Neutrophil (primary cell): ENCODE measurements around the gene RNASE7.

Experiments used
- H3K27ac ChIP-seq: fragments of 200-600 bp; sonication (generic); 2 replicates; pipeline ENCODE4 v1.5.1; 2016; ENCODE audit warnings: mild to moderate bottlenecking, moderate library complexity
- H3K27me3 ChIP-seq: fragments of 200-600 bp; sonication (generic); 2 replicates; pipeline ENCODE4 v1.6.0; 2016; ENCODE audit warnings: mild to moderate bottlenecking
- H3K36me3 ChIP-seq: fragments of 200-600 bp; sonication (generic); 2 replicates; pipeline ENCODE4 v1.5.1; 2017
- H3K4me1 ChIP-seq, 2 experiments: fragments of 200-600 bp in 1 of 2; sonication (generic) in 1 of 2; 1 replicate in 1 of 2; 2 replicates in 1 of 2; pipeline versions ENCODE4 v1.5.1 to v1.6.1; 2013 to 2016; ENCODE audit warnings: low read depth in 1 of 2, low read length in 1 of 2, mild to moderate bottlenecking in 1 of 2, moderate library complexity in 1 of 2; ENCODE audit not compliant: control insufficient read depth in 1 of 2, insufficient read depth in 1 of 2
- H3K4me3 ChIP-seq, 2 experiments: fragments of 200-600 bp in 1 of 2; sonication (generic) in 1 of 2; 1 replicate in 1 of 2; 2 replicates in 1 of 2; pipeline ENCODE4 v1.5.1; 2013 to 2016; ENCODE audit warnings: low read depth in 1 of 2, low read length in 1 of 2, mild to moderate bottlenecking in 1 of 2, moderate library complexity in 1 of 2
- H3K9me3 ChIP-seq: fragments of 200-600 bp; sonication (generic); 2 replicates; pipeline ENCODE4 v1.5.1; 2016
- CTCF ChIP-seq: fragments of 200-600 bp; sonication (generic); IDR thresholded peaks from 2 replicates; pipeline ENCODE4 v1.5.1; 2016; ENCODE audit warnings: antibody characterized with exemption

The RNASE7 gene

GRCh38 chr14:21042918-21043317 lies 756 bp downstream of the RNASE7 start:
- Histone ChIP-seq H3K27ac (no peak overlapping the region), H3K4me1 (no peaks in the 10 kb centered on the region)

GRCh38 chr14:21043387-21043973 lies 1.3 kb downstream of the RNASE7 start:
- H3K9me3 ChIP-seq, result no peaks in the 10 kb centered on the region
- H3K4me3 ChIP-seq, result no peak overlapping the region
- TF ChIP-seq CTCF, result no peak
- peaks cover 37% of the 10 kb centered on the region for H3K27me3 ChIP-seq
- no peaks in the 10 kb centered on the region for H3K4me1 ChIP-seq
- no peak overlapping the region for H3K27ac ChIP-seq
- no peaks in the 10 kb centered on the region for H3K36me3 ChIP-seq

More at GRCh38 chr14:21042918-21043317, 756 bp downstream of the RNASE7 start:
- Histone ChIP-seq H3K9me3 (no peaks in the 10 kb centered on the region), H3K36me3 (no peaks in the 10 kb centered on the region), H3K27me3 (peaks cover 37% of the 10 kb centered on the region), H3K4me3 (no peak overlapping the region)
- TF ChIP-seq CTCF, result no peak

- Histone ChIP-seq H3K4me3 (no peak overlapping the region), H3K27ac (no peak overlapping the region), H3K4me1 (no peaks in the 10 kb centered on the region), H3K9me3 (no peaks in the 10 kb centered on the region), H3K27me3 (peaks cover 37% of the 10 kb centered on the region), H3K36me3 (no peaks in the 10 kb centered on the region)
- no peak for TF ChIP-seq CTCF
Measured at GRCh38 chr14:21043974-21044618, 1.9 kb downstream of the RNASE7 start.

GRCh38 chr14:21047378-21047781 lies 5.2 kb downstream of the RNASE7 start:
- Histone ChIP-seq H3K27me3 (peaks cover 26% of the 10 kb centered on the region), H3K36me3 (no peaks in the 10 kb centered on the region), H3K27ac (no peak overlapping the region), H3K4me1 (no peaks in the 10 kb centered on the region), H3K4me3 (no peak overlapping the region), H3K9me3 (no peaks in the 10 kb centered on the region)
- no peak for TF ChIP-seq CTCF

- TF ChIP-seq CTCF, result no peak
- Histone ChIP-seq H3K4me1 (no peaks in the 10 kb centered on the region), H3K27ac (no peak overlapping the region), H3K9me3 (no peaks in the 10 kb centered on the region), H3K4me3 (no peak overlapping the region), H3K36me3 (no peaks in the 10 kb centered on the region), H3K27me3 (peaks cover 16% of the 10 kb centered on the region)
Measured at GRCh38 chr14:21048638-21049037, 6.5 kb downstream of the RNASE7 start.
